GM12878 (cell line): ENCODE data around the gene MRC2. TPM values are rescaled to one million over a fixed set of nuclear protein-coding genes. Genes with fewer than 3 reads are reported as not detected.

Experiments
- ATAC-seq: fragments of 200-7000 bp; cut with Tn5 transposase; 3 replicates; pipeline ENCODE4 v1.9.1; 2020; ENCODE audit warnings: mild to moderate bottlenecking, moderate library complexity
- BruUV-seq: library from RNA; stranded (reverse); fragments of 400-500 nt; replicated peaks from 2 replicates; lab custom pipeline; 2021; lab: Mats Ljungman, UMichigan
- CTCF ChIA-PET: fragments of 300-600 bp; sonication (Branson Sonifier 250); formaldehyde crosslinking; extraction: SDS; loops from one replicate; lab custom pipeline; 2021; ENCODE audit warnings: inconsistent platforms; lab: Yijun Ruan, JAX
- POLR2A ChIA-PET: fragments of 350-600 bp; formaldehyde crosslinking; extraction: SDS; loops from one replicate; lab custom pipeline; 2021; ENCODE audit warnings: inconsistent platforms; lab: Charles Lee
- RAD21 ChIA-PET: fragments of 300-600 bp; sonication (Branson Sonifier 250); formaldehyde crosslinking; loops from one replicate; lab custom pipeline; 2023; ENCODE audit warnings: antibody characterized with exemption; ENCODE audit not compliant: unreplicated experiment; lab: Charles Lee
- SMC1A ChIA-PET: fragments of 300-600 bp; sonication (Branson Sonifier 250); formaldehyde crosslinking; loops from one replicate; lab custom pipeline; 2023; ENCODE audit not compliant: unreplicated experiment, uncharacterized antibody; lab: Charles Lee
- DNase-seq: peaks from one replicate; pipeline ENCODE4 v3.0.0-alpha.2; 2011; ENCODE audit warnings: low read depth, low spot score
- FAIRE-seq: peaks from 3 replicates; lab custom pipeline; 2011; peaks lifted over from hg19 to GRCh38; lab: Jason Lieb, UNC
- H2AFZ ChIP-seq: 2 replicates; pipeline ENCODE4 v1.6.0; 2011; ENCODE audit warnings: low read depth, low read length, control low read depth; ENCODE audit not compliant: control insufficient read depth
- H3K27ac ChIP-seq: 2 replicates; pipeline ENCODE4 v1.5.1; 2011; ENCODE audit warnings: control low read depth; ENCODE audit not compliant: control insufficient read depth, insufficient read depth
- H3K27me3 ChIP-seq, 2 experiments: replicated peaks in 1 of 2; 2 replicates each; pipeline versions ENCODE4 v1.6.0 to v1.6.1; 2011; ENCODE audit warnings: low read length in 1 of 2; ENCODE audit not compliant: control insufficient read depth in 2 of 2, insufficient read depth in 2 of 2
- H3K36me3 ChIP-seq, 2 experiments: 2 replicates each; pipeline ENCODE4 v1.5.1; 2011; ENCODE audit warnings: low read length in 1 of 2; ENCODE audit not compliant: control insufficient read depth in 2 of 2, insufficient read depth in 2 of 2
- H3K4me1 ChIP-seq: 2 replicates; pipeline ENCODE4 v1.6.1; 2011; ENCODE audit warnings: mild to moderate bottlenecking, low read length, moderate library complexity, mixed read lengths; ENCODE audit not compliant: control insufficient read depth, insufficient read depth
- H3K4me2 ChIP-seq: 2 replicates; pipeline ENCODE4 v1.6.0; 2011; ENCODE audit warnings: control low read depth; ENCODE audit not compliant: control insufficient read depth, insufficient read depth
- H3K4me3 ChIP-seq: fragments of 200-600 bp; sonication (generic); 2 replicates; pipeline ENCODE4 v1.5.1; 2016
- H3K79me2 ChIP-seq: 2 replicates; pipeline ENCODE4 v1.6.0; 2011; ENCODE audit warnings: low read length; ENCODE audit not compliant: control insufficient read depth, insufficient read depth
- H3K9ac ChIP-seq: 2 replicates; pipeline ENCODE4 v1.8.0; 2011; ENCODE audit warnings: low read length, control low read depth, mixed read lengths; ENCODE audit not compliant: control insufficient read depth, insufficient read depth
- H3K9me3 ChIP-seq: replicated peaks from 3 replicates; pipeline ENCODE4 v1.5.1; 2011; ENCODE audit warnings: mild to moderate bottlenecking, low read length; ENCODE audit not compliant: control insufficient read depth, insufficient read depth
- H4K20me1 ChIP-seq: 2 replicates; pipeline ENCODE4 v1.6.0; 2011; ENCODE audit not compliant: control insufficient read depth, insufficient read depth
- HCFC1 ChIP-seq: fragments of 150-350 bp; IDR thresholded peaks from 2 replicates; pipeline ENCODE4 v1.6.1; 2014; ENCODE audit warnings: low read length
- IRF5 ChIP-seq: fragments of 450-650 bp; IDR thresholded peaks from 2 replicates; pipeline ENCODE4 v1.6.1; 2017; ENCODE audit warnings: borderline replicate concordance
- NFIC ChIP-seq: IDR thresholded peaks from 2 replicates; pipeline ENCODE4 v1.6.1; 2012; ENCODE audit warnings: low read depth, mild to moderate bottlenecking, inconsistent platforms, low read length, moderate library complexity
- NFYA ChIP-seq: IDR thresholded peaks from 2 replicates; pipeline ENCODE4 v1.6.1; 2011; ENCODE audit warnings: low read depth, mild to moderate bottlenecking, low read length, improper control_type of control experiment, borderline replicate concordance
- RUNX3 ChIP-seq: IDR thresholded peaks from 2 replicates; pipeline ENCODE4 v1.6.1; 2012; ENCODE audit warnings: low read length, inconsistent platforms
- TARDBP ChIP-seq: IDR thresholded peaks from 2 replicates; pipeline ENCODE4 v1.6.1; 2016; ENCODE audit warnings: borderline replicate concordance
- WGBS: methylation state at CpG from one replicate; pipeline ENCODE4 v1.1.6; 2016; ENCODE audit warnings: low lambda C conversion rate; ENCODE audit not compliant: insufficient replicate concordance, insufficient coverage; ENCODE audit errors: missing lambda C conversion rate; 5-methylcytosine and 5-hydroxymethylcytosine counted together
- in situ Hi-C: fragments of 300-500 bp; cut with MboI; formaldehyde crosslinking; loops from 9 replicates; pipeline ENCODE4 v1.14.3; 2018; ENCODE audit warnings: mixed read lengths
- intact Hi-C: fragments of 100-400 bp; cut with micrococcal nuclease; formaldehyde crosslinking; loops from one replicate; pipeline ENCODE4 v1.14.2; 2022; ENCODE audit not compliant: unreplicated experiment
- polyA plus RNA-seq, 11 experiments: library from polyadenylated mRNA; depleted of rRNA in 4 of 11; unstranded in 6 of 11; stranded (reverse) in 5 of 11; fragments of >200 nt; fragmentation: Nextera tagmentation in 4 of 11; fragmentation: Illumina TruSeq in 1 of 11; extraction: Ambion mirVana in 4 of 11; extraction: Trizol in 1 of 11; gene quantifications; 1 replicate in 1 of 11; 2 replicates in 10 of 11; pipeline versions ENCODE4 v1.2.1 to v1.2.3, GENCODE V29; 2011 to 2016; ENCODE audit warnings: inconsistent platforms in 2 of 11, missing spikeins in 2 of 11, low read depth in 1 of 11
- total RNA-seq, 4 experiments: library from RNA; depleted of rRNA in 3 of 4; stranded (reverse); fragments of >200 nt in 3 of 4; fragmentation: Illumina TruSeq in 1 of 4; extraction: Trizol in 1 of 4; gene quantifications; 2 replicates each; pipeline versions ENCODE4 v1.2.1 to v1.2.3, GENCODE V29; 2013 to 2021

The MRC2 gene
- total and polyA plus RNA-seq, 10 of the 15 experiments (the other 5 are each of a cell fraction or from before 2014, with no cell fraction given): 0.04 to 0.96 (median 0.30) TPM; not detected in 1

GRCh38 chr17:62617894-62618472 lies 9.5 kb upstream of the MRC2 start:
- Histone ChIP-seq H3K36me3 (peaks cover 0 to 8% of the 10 kb centered on the region in 2 experiments; a peak in 3 of 4 replicates), H3K27me3 (no peaks in the 10 kb centered on the region), H4K20me1 (no peaks in the 10 kb centered on the region), H3K4me3 (no peak overlapping the region), H3K27ac (no peak overlapping the region), H3K9ac (no peak overlapping the region), H2AFZ (no peak overlapping the region), H3K79me2 (no peaks in the 10 kb centered on the region), H3K4me2 (no peak overlapping the region), H3K9me3 (no peaks in the 10 kb centered on the region), H3K4me1 (no peaks in the 10 kb centered on the region)
- ChIA-PET RAD21 (interaction anchor here (1.0 kb wide), 1 partner anchor 196 kb away, joined by 3 read pairs; no protein-coding TSS in a partner anchor), CTCF (no interaction called here), POLR2A (no interaction called here), SMC1A (no interaction called here)
- intact Hi-C loops (no loop called here), in situ Hi-C loops (no loop called here)
- ATAC-seq (no peak), DNase-seq (no peak), FAIRE-seq (no peak)
- 80% methylated on average over 6 of the region's 6 CpGs for WGBS
- TF ChIP-seq RUNX3 (no peak), IRF5 (no peak), NFIC (no peak), HCFC1 (no peak), NFYA (no peak), TARDBP (no peak)
- BruUV-seq: no TSS peak
